H1 (cell line): ENCODE results near the gene SPTSSB. TPM values are rescaled to one million over a fixed set of nuclear protein-coding genes. Genes with fewer than 3 reads are reported as not detected.

Source experiments
- CTCF ChIA-PET: fragments of 300-600 bp; sonication (Branson Sonifier 250); formaldehyde crosslinking; loops from one replicate; lab custom pipeline; 2021; ENCODE audit not compliant: partially characterized antibody; lab: Charles Lee
- POLR2A ChIA-PET: fragments of 300-600 bp; sonication (Branson Sonifier 250); formaldehyde crosslinking; loops from one replicate; lab custom pipeline; 2021; ENCODE audit warnings: inconsistent platforms; ENCODE audit not compliant: partially characterized antibody; lab: Charles Lee
- DNase-seq, 2 experiments: peaks; one replicate each; pipeline versions ENCODE4 v3.0.0 to v3.0.0-alpha.2; 2010 to 2022; ENCODE audit warnings: low spot score in 2 of 2, low read depth in 1 of 2, mixed read lengths in 1 of 2
- FAIRE-seq: peaks from 2 replicates; lab custom pipeline; 2011; peaks lifted over from hg19 to GRCh38; lab: Jason Lieb, UNC
- H2AFZ ChIP-seq: 2 replicates; pipeline ENCODE4 v1.8.1; 2012; ENCODE audit warnings: low read length, inconsistent platforms
- H2AK5ac ChIP-seq: 2 replicates; pipeline ENCODE4 v1.6.1; 2013; ENCODE audit warnings: low read depth, low read length
- H2BK120ac ChIP-seq: replicated peaks from 2 replicates; pipeline ENCODE3; 2013; ENCODE audit warnings: low read depth, low read length, inconsistent platforms
- H2BK12ac ChIP-seq: 2 replicates; pipeline ENCODE4 v1.6.1; 2013; ENCODE audit warnings: low read depth, low read length
- H2BK15ac ChIP-seq: 2 replicates; pipeline ENCODE4 v1.6.1; 2013; ENCODE audit warnings: low read length
- H2BK20ac ChIP-seq: 2 replicates; pipeline ENCODE4 v1.6.1; 2013; ENCODE audit warnings: low read length
- H2BK5ac ChIP-seq: 2 replicates; pipeline ENCODE4 v1.6.1; 2013; ENCODE audit warnings: low read depth, low read length
- H3K14ac ChIP-seq: 2 replicates; pipeline ENCODE4 v1.6.1; 2013; ENCODE audit warnings: inconsistent platforms; ENCODE audit not compliant: insufficient read length
- H3K18ac ChIP-seq: 2 replicates; pipeline ENCODE4 v1.6.1; 2013; ENCODE audit warnings: low read length; ENCODE audit errors: extremely low read depth
- H3K23ac ChIP-seq: 2 replicates; pipeline ENCODE4 v1.6.1; 2013; ENCODE audit warnings: inconsistent platforms; ENCODE audit not compliant: insufficient read length
- H3K23me2 ChIP-seq: 2 replicates; pipeline ENCODE4 v1.6.1; 2013; ENCODE audit warnings: low read depth, low read length
- H3K27ac ChIP-seq: 2 replicates; pipeline ENCODE4 v1.6.1; 2011; ENCODE audit warnings: low read depth, low read length, inconsistent platforms
- H3K27me3 ChIP-seq, 4 experiments: replicated peaks in 1 of 4; 1 replicate in 1 of 4; 2 replicates in 3 of 4; pipeline versions ENCODE4 v1.6.1 to v1.8.1; 2011 to 2013; ENCODE audit warnings: low read length in 3 of 4, mild to moderate bottlenecking in 3 of 4, inconsistent platforms in 2 of 4, mixed read lengths in 2 of 4, moderate library complexity in 1 of 4; ENCODE audit not compliant: control insufficient read depth in 3 of 4, insufficient read depth in 3 of 4; ENCODE audit errors: extremely low read depth in 1 of 4
- H3K36me3 ChIP-seq, 4 experiments: 2 replicates each; pipeline versions ENCODE4 v1.6.1 to v1.8.1; 2011 to 2013; ENCODE audit warnings: mild to moderate bottlenecking in 4 of 4, low read length in 3 of 4, moderate library complexity in 2 of 4, control low read depth in 1 of 4, inconsistent platforms in 1 of 4; ENCODE audit not compliant: insufficient read depth in 4 of 4, control insufficient read depth in 2 of 4
- H3K4ac ChIP-seq: replicated peaks from 2 replicates; pipeline ENCODE3; 2013; ENCODE audit warnings: low read length, low read depth, mixed read lengths, inconsistent platforms; ENCODE audit not compliant: insufficient read length
- H3K4me1 ChIP-seq, 4 experiments: replicated peaks in 1 of 4; 1 replicate in 1 of 4; 2 replicates in 3 of 4; pipeline versions ENCODE4 v1.6.1 to v1.8.1; 2011 to 2013; ENCODE audit warnings: low read length in 3 of 4, inconsistent platforms in 2 of 4, mixed read lengths in 1 of 4; ENCODE audit not compliant: insufficient read depth in 4 of 4, control insufficient read depth in 3 of 4
- H3K4me2 ChIP-seq, 2 experiments: 2 replicates each; pipeline versions ENCODE4 v1.6.1 to v1.8.1; 2011 to 2013; ENCODE audit warnings: low read depth in 2 of 2, low read length in 2 of 2, control low read depth in 1 of 2, inconsistent platforms in 1 of 2, mild to moderate bottlenecking in 1 of 2; ENCODE audit not compliant: insufficient read depth in 1 of 2
- H3K4me3 ChIP-seq, 4 experiments: fragments of 200-600, 300-600 bp in 1 of 4; sonication (generic), shearing (Covaris generic), sonication (Bioruptor Twin) in 1 of 4; 2 replicates each; pipeline versions ENCODE4 v1.5.1 to v1.8.1; 2011 to 2016; ENCODE audit warnings: low read length in 4 of 4, low read depth in 3 of 4, control low read depth in 2 of 4, inconsistent platforms in 2 of 4, mild to moderate bottlenecking in 2 of 4, mixed read lengths in 1 of 4, moderate library complexity in 1 of 4; ENCODE audit not compliant: insufficient read depth in 2 of 4; ENCODE audit errors: extremely low read depth in 1 of 4
- H3K56ac ChIP-seq: replicated peaks from 2 replicates; pipeline ENCODE3; 2013; ENCODE audit warnings: low read depth, mild to moderate bottlenecking, mixed read lengths, low read length, inconsistent platforms; ENCODE audit not compliant: insufficient read length
- H3K79me1 ChIP-seq: 2 replicates; pipeline ENCODE4 v1.6.1; 2013; ENCODE audit warnings: low read depth, low read length, control low read depth
- H3K79me2 ChIP-seq, 2 experiments: 2 replicates each; pipeline versions ENCODE4 v1.6.1 to v1.8.1; 2012 to 2013; ENCODE audit warnings: low read length in 2 of 2, mild to moderate bottlenecking in 2 of 2, inconsistent platforms in 1 of 2; ENCODE audit not compliant: insufficient read depth in 2 of 2, control insufficient read depth in 1 of 2
- H3K9ac ChIP-seq, 4 experiments: replicated peaks in 1 of 4; 1 replicate in 1 of 4; 2 replicates in 3 of 4; pipeline versions ENCODE4 v1.6.1 to v1.8.1; 2011 to 2013; ENCODE audit warnings: low read depth in 3 of 4, low read length in 3 of 4, control low read depth in 2 of 4, mild to moderate bottlenecking in 2 of 4, moderate library complexity in 2 of 4, inconsistent platforms in 1 of 4; ENCODE audit errors: extremely low read depth in 1 of 4
- H3K9me3 ChIP-seq, 2 experiments: 2 replicates each; pipeline versions ENCODE4 v1.6.1 to v1.8.1; 2012 to 2013; ENCODE audit warnings: mild to moderate bottlenecking in 2 of 2, moderate library complexity in 2 of 2, control low read depth in 1 of 2, inconsistent platforms in 1 of 2, low read depth in 1 of 2, low read length in 1 of 2, mixed read lengths in 1 of 2; ENCODE audit not compliant: insufficient read depth in 2 of 2
- H4K20me1 ChIP-seq, 2 experiments: replicated peaks in 1 of 2; 2 replicates each; pipeline versions ENCODE3 to v1.8.1; 2011 to 2013; ENCODE audit warnings: inconsistent platforms in 2 of 2, low read length in 2 of 2, mild to moderate bottlenecking in 1 of 2; ENCODE audit not compliant: insufficient read depth in 2 of 2, control insufficient read depth in 1 of 2
- H4K5ac ChIP-seq: 2 replicates; pipeline ENCODE4 v1.6.1; 2013; ENCODE audit warnings: low read length, low read depth, mixed read lengths, inconsistent platforms; ENCODE audit not compliant: insufficient read length
- H4K8ac ChIP-seq: 2 replicates; pipeline ENCODE4 v1.8.0; 2013; ENCODE audit warnings: mild to moderate bottlenecking, moderate library complexity, low read length, inconsistent platforms; ENCODE audit not compliant: insufficient read depth; ENCODE audit errors: extremely low read depth
- H4K91ac ChIP-seq: replicated peaks from 2 replicates; pipeline ENCODE3; 2013; ENCODE audit warnings: low read length, mixed read lengths, inconsistent platforms; ENCODE audit not compliant: insufficient read length
- ASH2L ChIP-seq: fragments of 200-600, 300-600 bp; sonication (generic); IDR thresholded peaks from one replicate; pipeline ENCODE4 v1.7.1; 2017; ENCODE audit warnings: low read length
- CBX5 ChIP-seq: fragments of 300-800, 300-1000 bp; sonication (generic); IDR thresholded peaks from 2 replicates; pipeline ENCODE4 v1.7.1; 2016; ENCODE audit warnings: antibody characterized with exemption, low read length, low read depth
- CTCF ChIP-seq, 3 experiments: IDR thresholded peaks; 1 replicate in 2 of 3; 2 replicates in 1 of 3; pipeline versions ENCODE4 v1.5.1 to v1.6.1; 2011; ENCODE audit warnings: low read length in 3 of 3, mild to moderate bottlenecking in 3 of 3, inconsistent platforms in 2 of 3, low read depth in 1 of 3, moderate library complexity in 1 of 3; ENCODE audit not compliant: insufficient read depth in 1 of 3; ENCODE audit errors: control extremely low read depth in 1 of 3
- EZH2 ChIP-seq: fragments of 200-600 bp; sonication (generic); IDR thresholded peaks from 2 replicates; pipeline ENCODE4 v1.7.1; 2012; ENCODE audit warnings: low read depth, mild to moderate bottlenecking, moderate library complexity, low read length, inconsistent platforms; ENCODE audit not compliant: severe bottlenecking
- FOSL1 ChIP-seq: IDR thresholded peaks from 2 replicates; pipeline ENCODE4 v1.6.1; 2011; ENCODE audit warnings: mild to moderate bottlenecking, low read depth, low read length, moderate library complexity; ENCODE audit not compliant: insufficient read depth
- JUN ChIP-seq: IDR thresholded peaks from 2 replicates; pipeline ENCODE4 v1.6.1; 2011; ENCODE audit warnings: low read depth, mild to moderate bottlenecking, improper control_type of control experiment, low read length
- NANOG ChIP-seq: IDR thresholded peaks from 2 replicates; pipeline ENCODE4 v1.6.1; 2011; ENCODE audit warnings: low read length, low read depth, mild to moderate bottlenecking, inconsistent platforms; ENCODE audit not compliant: insufficient read depth, poor library complexity, severe bottlenecking
- NRF1 ChIP-seq: IDR thresholded peaks from 2 replicates; pipeline ENCODE4 v1.6.1; 2011; ENCODE audit warnings: mild to moderate bottlenecking, low read depth, low read length, improper control_type of control experiment
- POU5F1 ChIP-seq: IDR thresholded peaks from 2 replicates; pipeline ENCODE4 v1.6.1; 2011; ENCODE audit warnings: low read depth, mild to moderate bottlenecking, low read length, moderate library complexity
- RFX5 ChIP-seq: IDR thresholded peaks from 2 replicates; pipeline ENCODE4 v1.6.1; 2011; ENCODE audit warnings: low read depth, low read length, improper control_type of control experiment, borderline replicate concordance
- SP2 ChIP-seq: IDR thresholded peaks from 2 replicates; pipeline ENCODE4 v1.6.1; 2012; ENCODE audit warnings: mild to moderate bottlenecking, low read length, inconsistent platforms
- TBP ChIP-seq: IDR thresholded peaks from 2 replicates; pipeline ENCODE4 v1.6.1; 2011; ENCODE audit warnings: low read depth, low read length, improper control_type of control experiment
- TEAD4 ChIP-seq: IDR thresholded peaks from 2 replicates; pipeline ENCODE4 v1.6.1; 2012; ENCODE audit warnings: low read depth, low read length, inconsistent platforms, mixed read lengths
- WGBS, 2 experiments: shearing (Covaris generic) in 1 of 2; methylation state at CpG; one replicate each; pipeline versions ENCODE4 v1.1.6 to v1.1.7; 2013 to 2015; ENCODE audit warnings: low lambda C conversion rate in 2 of 2, mixed read lengths in 2 of 2, inconsistent platforms in 1 of 2, low coverage in 1 of 2, missing lambda C conversion rate in 1 of 2; ENCODE audit not compliant: insufficient replicate concordance in 2 of 2, insufficient coverage in 1 of 2, insufficient read length in 1 of 2; ENCODE audit errors: extremely low coverage in 1 of 2, missing lambda C conversion rate in 1 of 2; 5-methylcytosine and 5-hydroxymethylcytosine counted together
- polyA plus RNA-seq, 7 experiments: library from polyadenylated mRNA; depleted of rRNA in 3 of 7; stranded (reverse) in 5 of 7; unstranded in 2 of 7; fragments of >200 nt in 5 of 7; fragments of 200-250 nt in 2 of 7; gene quantifications; 1 replicate in 5 of 7; 2 replicates in 1 of 7; 4 replicates in 1 of 7; pipeline versions ENCODE4 v1.2.1 to v1.2.3, GENCODE V29; 2011 to 2013; ENCODE audit warnings: missing spikeins in 2 of 7, mixed read lengths in 2 of 7
- total RNA-seq: library from RNA; stranded (reverse); fragmentation: NEBNext Ultra II Directional; extraction: Animal tissue kit (Norgen Biotek cat#: 25700); gene quantifications from 2 replicates; pipeline ENCODE4 v1.2.1, GENCODE V29; 2021

The SPTSSB gene
- total and polyA plus RNA-seq, 2 of the 8 experiments (the other 6 are each of a cell fraction or from before 2014, with no cell fraction given), result 33.4 to 52.5 TPM

GRCh38 chr3:161393803-161394202 is 22.5 kb upstream of the SPTSSB start:
- Histone ChIP-seq H3K36me3 (no peaks in the 10 kb centered on the region), H3K4me3 (no peak overlapping the region), H3K18ac (no peak overlapping the region), H2BK5ac (no peak overlapping the region), H3K4ac (no peak overlapping the region), H4K20me1 (no peaks in the 10 kb centered on the region), H2BK20ac (no peak overlapping the region), H3K14ac (no peak overlapping the region), H2BK15ac (no peak overlapping the region), H3K79me1 (no peaks in the 10 kb centered on the region), H4K8ac (no peak overlapping the region), H3K4me1 (no peaks in the 10 kb centered on the region), H2BK120ac (no peak overlapping the region), H4K5ac (no peak overlapping the region), H2BK12ac (no peak overlapping the region), H3K9ac (no peak overlapping the region), H3K27ac (no peak overlapping the region), H3K79me2 (no peaks in the 10 kb centered on the region), H3K27me3 (no peaks in the 10 kb centered on the region), H2AFZ (no peak overlapping the region), H3K23me2 (no peaks in the 10 kb centered on the region), H3K23ac (no peak overlapping the region), H3K9me3 (no peaks in the 10 kb centered on the region), H3K4me2 (no peak overlapping the region), H4K91ac (no peak overlapping the region), H2AK5ac (no peak overlapping the region), H3K56ac (no peak overlapping the region)
- ChIA-PET POLR2A (no interaction called here), CTCF (interaction anchor here (1.6 to 3.4 kb wide), 3 partner anchors 8 to 118 kb away, joined by 4 to 7 read pairs (median 7); no protein-coding TSS in a partner anchor)
- 91% methylated on average over 2 of the region's 2 CpGs; no CpG with 5 or more reads in 1 of the 2 experiments for WGBS, 2 experiments
- no peak for DNase-seq
- FAIRE-seq, result no peak
- no peak for TF ChIP-seq POU5F1
- TF ChIP-seq JUN, result no peak
- no peak for TF ChIP-seq RFX5
- no peak for TF ChIP-seq EZH2
- TF ChIP-seq NRF1, result no peak
- no peak for TF ChIP-seq NANOG
- no peak for TF ChIP-seq ASH2L
- TF ChIP-seq SP2, result no peak
- TF ChIP-seq CTCF (IDR thresholded peaks at IDR 0.05; ENCODE audit: control extremely low read depth in 1 of 3, insufficient read depth in 1 of 3, low read depth in 1 of 3, low read length in 3 of 3), result no peak
- TF ChIP-seq TBP, result no peak
- TF ChIP-seq CBX5, result no peak
- TF ChIP-seq FOSL1, result no peak
- no peak for TF ChIP-seq TEAD4
